ENCODE measurements around the gene PTGIR. TPM values are rescaled to one million over a fixed set of nuclear protein-coding genes. Genes with fewer than 3 reads are reported as not detected.

The PTGIR gene
- total and polyA plus RNA-seq, 10 of the 15 experiments (the other 5 are each of a cell fraction or from before 2014, with no cell fraction given), result 0.34 to 29.1 (median 9.9) TPM

GRCh38 chr19:46579361-46579879 lies 45.5 kb downstream of the PTGIR start:
- WGBS (ENCODE audit: insufficient coverage, insufficient replicate concordance, low lambda C conversion rate, missing lambda C conversion rate), result 47% methylated on average over 8 of the region's 8 CpGs
- DNase-seq (ENCODE audit: low read depth, low spot score) (no peak), ATAC-seq (no peak), FAIRE-seq (no peak)
- intact Hi-C loops (cut with micrococcal nuclease; ENCODE audit: unreplicated experiment), result no loop called here
- H3K27me3 ChIP-seq (replicated peaks in 1 of 2; ENCODE audit: control insufficient read depth in 2 of 2, insufficient read depth in 2 of 2, low read length in 1 of 2), result no peaks in the 10 kb centered on the region
- ChIA-PET RAD21 (ENCODE audit: unreplicated experiment) (no interaction called here), SMC1A (ENCODE audit: uncharacterized antibody, unreplicated experiment) (no interaction called here), POLR2A (no interaction called here), CTCF (no interaction called here)
- no peaks in the 10 kb centered on the region for H4K20me1 ChIP-seq (ENCODE audit: control insufficient read depth, insufficient read depth)
- no peaks in the 10 kb centered on the region for H3K79me2 ChIP-seq (ENCODE audit: control insufficient read depth, insufficient read depth, low read length)
- in situ Hi-C loops (cut with MboI), result no loop called here
- H2AFZ ChIP-seq (ENCODE audit: control insufficient read depth, low read depth, low read length), result no peak overlapping the region
- H3K27ac ChIP-seq (ENCODE audit: control insufficient read depth, insufficient read depth), result no peak overlapping the region
- no TSS peak for BruUV-seq (replicated peaks)
- H3K9ac ChIP-seq (ENCODE audit: control insufficient read depth, insufficient read depth, low read length), result no peak overlapping the region
- no peaks in the 10 kb centered on the region for H3K9me3 ChIP-seq (replicated peaks; ENCODE audit: control insufficient read depth, insufficient read depth, low read length)
- no peaks in the 10 kb centered on the region for H3K4me1 ChIP-seq (ENCODE audit: control insufficient read depth, insufficient read depth, low read length)
- H3K4me2 ChIP-seq (ENCODE audit: control insufficient read depth, insufficient read depth), result no peak overlapping the region
- no peak overlapping the region for H3K4me3 ChIP-seq
- H3K36me3 ChIP-seq (ENCODE audit: control insufficient read depth in 2 of 2, insufficient read depth in 2 of 2, low read length in 1 of 2), result no peaks in the 10 kb centered on the region
- TF ChIP-seq ZNF24 (IDR thresholded peaks at IDR 0.05), result no peak
- no peak for TF ChIP-seq RAD21 (IDR thresholded peaks at IDR 0.05; ENCODE audit: insufficient read depth, low read depth, low read length)
- no peak for TF ChIP-seq NKRF (conservative IDR thresholded peaks at IDR 0.05)
- no peak for TF ChIP-seq POLR2AphosphoS2 (IDR thresholded peaks at IDR 0.05; ENCODE audit: low read depth, low read length)
- peak; percentile 74 for TF ChIP-seq CREB1 (IDR thresholded peaks at IDR 0.05; ENCODE audit: low read depth)
- TF ChIP-seq RFX5 (IDR thresholded peaks at IDR 0.05; ENCODE audit: low read depth, low read length), result peak; percentile 91
- no peak for TF ChIP-seq KDM1A (IDR thresholded peaks at IDR 0.05; ENCODE audit: borderline replicate concordance)
- TF ChIP-seq SUZ12 (IDR thresholded peaks at IDR 0.05; ENCODE audit: unreplicated experiment), result no peak
- no peak for TF ChIP-seq ZBTB11 (CRISPR knock-in tag; IDR thresholded peaks at IDR 0.05)
- TF ChIP-seq MTA2 (IDR thresholded peaks at IDR 0.05; ENCODE audit: low read depth), result no peak
- no peak for TF ChIP-seq ZNF592 (IDR thresholded peaks at IDR 0.05)
- TF ChIP-seq YY1 (IDR thresholded peaks at IDR 0.05; ENCODE audit: low read depth, low read length), result no peak
- no peak for TF ChIP-seq HDAC2 (IDR thresholded peaks at IDR 0.05)
- TF ChIP-seq SKIL (IDR thresholded peaks at IDR 0.05; ENCODE audit: low read depth, poor library complexity, severe bottlenecking), result no peak

Measured in GM12878 (cell line).